AG09319 (cell line): ENCODE results near the gene FUCA2.

ENCODE experiments used
- DNase-seq: peaks from one replicate; pipeline ENCODE4 v3.0.0-alpha.2; 2010; ENCODE audit warnings: low read depth; ENCODE audit errors: extremely low read depth
- TF ChIP-seq, protein P1 (sequence below): IDR thresholded peaks from 2 replicates; pipeline ENCODE4 v1.5.1; 2011; ENCODE audit warnings: low read depth, mild to moderate bottlenecking, inconsistent platforms, low read length, moderate library complexity

Gene FUCA2

DNA sequence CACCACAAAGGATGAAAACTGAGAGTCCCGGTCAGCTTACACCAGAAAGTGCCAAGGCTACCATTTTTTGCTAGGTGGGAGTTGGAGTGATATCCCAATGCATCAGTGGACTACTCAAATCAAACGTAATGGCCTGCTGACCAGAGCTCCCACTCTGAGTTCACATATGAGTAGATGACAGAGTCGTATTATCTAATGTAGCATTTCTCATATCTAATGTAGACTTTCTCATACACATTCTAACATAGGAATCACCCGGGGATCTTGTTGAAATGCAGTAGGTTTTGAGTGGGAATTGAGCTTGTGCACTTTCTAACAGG lies 38.4 kb upstream of the FUCA2 start:
- no peak for DNase-seq
- TF ChIP-seq, protein P1, sequence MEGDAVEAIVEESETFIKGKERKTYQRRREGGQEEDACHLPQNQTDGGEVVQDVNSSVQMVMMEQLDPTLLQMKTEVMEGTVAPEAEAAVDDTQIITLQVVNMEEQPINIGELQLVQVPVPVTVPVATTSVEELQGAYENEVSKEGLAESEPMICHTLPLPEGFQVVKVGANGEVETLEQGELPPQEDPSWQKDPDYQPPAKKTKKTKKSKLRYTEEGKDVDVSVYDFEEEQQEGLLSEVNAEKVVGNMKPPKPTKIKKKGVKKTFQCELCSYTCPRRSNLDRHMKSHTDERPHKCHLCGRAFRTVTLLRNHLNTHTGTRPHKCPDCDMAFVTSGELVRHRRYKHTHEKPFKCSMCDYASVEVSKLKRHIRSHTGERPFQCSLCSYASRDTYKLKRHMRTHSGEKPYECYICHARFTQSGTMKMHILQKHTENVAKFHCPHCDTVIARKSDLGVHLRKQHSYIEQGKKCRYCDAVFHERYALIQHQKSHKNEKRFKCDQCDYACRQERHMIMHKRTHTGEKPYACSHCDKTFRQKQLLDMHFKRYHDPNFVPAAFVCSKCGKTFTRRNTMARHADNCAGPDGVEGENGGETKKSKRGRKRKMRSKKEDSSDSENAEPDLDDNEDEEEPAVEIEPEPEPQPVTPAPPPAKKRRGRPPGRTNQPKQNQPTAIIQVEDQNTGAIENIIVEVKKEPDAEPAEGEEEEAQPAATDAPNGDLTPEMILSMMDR, result no peak

DNA sequence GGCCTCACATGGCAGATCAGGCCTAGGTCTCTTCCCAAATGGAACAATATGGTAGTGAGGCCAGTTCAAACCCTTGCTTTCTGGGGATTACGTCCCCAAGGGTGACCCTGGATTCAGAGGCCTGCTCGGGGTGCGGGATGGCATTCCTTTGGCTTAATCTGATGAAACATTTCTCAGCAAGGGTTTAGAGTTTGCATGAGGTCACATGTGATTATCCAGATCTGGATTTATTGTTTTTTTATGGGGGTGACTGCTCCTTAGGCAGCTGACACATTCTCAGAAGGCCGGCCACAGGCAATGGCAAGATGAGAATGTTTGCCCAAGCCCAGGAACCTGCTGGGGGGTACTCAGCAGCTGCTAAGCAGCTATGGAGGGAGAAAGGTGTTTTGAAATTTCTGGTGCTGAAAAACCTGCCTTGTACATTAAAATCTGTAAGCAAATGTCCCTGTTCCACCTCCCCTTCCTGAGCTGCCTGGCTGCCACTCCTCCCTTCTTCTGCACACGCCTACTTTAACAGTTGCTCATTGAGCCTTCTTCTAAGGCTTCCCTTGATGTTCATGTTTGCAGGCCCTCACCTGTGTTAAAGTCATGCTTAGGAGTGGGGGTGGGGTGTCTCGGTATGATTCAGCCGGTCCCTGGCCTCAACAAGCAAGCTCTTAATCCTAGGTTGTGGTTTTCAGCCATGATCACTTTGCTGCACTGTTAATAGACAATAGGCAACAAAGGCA lies 37.9 kb upstream of the FUCA2 start:
- DNase-seq, result no peak
- TF ChIP-seq, protein P1, result no peak

DNA sequence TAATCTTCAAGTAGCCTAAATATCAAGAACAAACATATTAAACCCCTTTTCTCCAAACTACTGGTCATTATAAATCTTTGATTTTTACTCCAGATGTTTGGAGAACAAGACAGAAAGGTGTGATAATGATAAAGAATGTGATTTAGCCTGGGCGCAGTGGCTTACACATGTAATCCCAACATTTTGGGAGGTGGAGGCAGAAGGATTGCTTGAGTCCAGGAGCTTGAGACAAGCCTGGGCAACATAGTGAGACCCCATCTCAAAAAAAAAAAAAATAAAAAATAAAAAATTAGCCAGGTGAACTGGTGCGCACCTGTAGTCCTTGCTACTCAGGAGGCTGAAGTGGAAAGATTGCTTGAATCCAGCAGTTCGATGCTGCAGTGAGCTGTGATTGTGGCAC lies 35.1 kb upstream of the FUCA2 start:
- TF ChIP-seq, protein P1, result no peak
- no peak for DNase-seq

DNA sequence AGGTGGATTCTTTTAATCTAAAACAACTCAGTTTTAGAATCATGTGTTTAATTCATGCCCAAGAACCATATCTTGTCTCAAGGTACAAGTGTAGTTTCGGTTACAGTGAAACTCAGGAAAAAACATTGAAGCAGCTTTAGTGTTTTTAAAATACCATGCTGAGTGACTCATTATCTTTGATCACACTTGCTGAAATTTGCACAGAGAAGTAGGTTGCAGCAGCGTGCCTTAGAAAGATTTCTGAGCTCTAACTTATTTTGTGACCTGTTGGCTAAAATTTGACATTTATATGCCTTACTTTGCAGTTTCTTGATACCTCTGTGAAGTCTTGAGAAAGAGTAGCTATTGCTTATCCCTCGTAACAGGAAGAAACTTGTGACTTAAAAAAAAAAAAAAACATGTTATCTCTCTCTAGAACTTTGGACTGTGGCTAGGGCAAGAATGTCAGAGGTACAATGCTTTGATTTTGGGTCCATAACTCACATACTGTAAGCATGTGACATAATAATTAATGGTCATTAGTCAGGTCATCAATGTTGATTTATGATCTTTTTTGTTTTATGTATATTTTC lies 34.5 kb upstream of the FUCA2 start:
- no peak for DNase-seq
- TF ChIP-seq, protein P1, result no peak

DNA sequence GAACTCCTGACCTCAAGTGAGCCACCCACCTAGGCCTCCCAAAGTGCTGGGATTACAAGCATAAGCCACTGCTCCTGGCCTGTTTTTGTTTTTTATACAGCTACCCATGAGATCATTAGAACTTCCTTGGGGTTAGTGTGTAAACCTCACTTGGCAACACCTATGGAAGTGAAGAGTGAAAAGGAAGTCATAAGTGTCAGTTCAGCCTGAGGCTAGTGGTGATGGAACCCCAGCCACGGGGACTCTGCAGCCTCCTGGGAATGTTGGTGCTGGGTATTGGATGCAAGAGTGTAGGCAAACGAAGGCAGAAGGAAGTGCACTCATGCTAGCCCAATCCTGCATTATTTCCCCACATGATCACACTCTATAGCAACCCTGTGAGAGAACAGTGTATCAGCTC lies 33.6 kb upstream of the FUCA2 start:
- TF ChIP-seq, protein P1, result no peak
- no peak for DNase-seq

DNA sequence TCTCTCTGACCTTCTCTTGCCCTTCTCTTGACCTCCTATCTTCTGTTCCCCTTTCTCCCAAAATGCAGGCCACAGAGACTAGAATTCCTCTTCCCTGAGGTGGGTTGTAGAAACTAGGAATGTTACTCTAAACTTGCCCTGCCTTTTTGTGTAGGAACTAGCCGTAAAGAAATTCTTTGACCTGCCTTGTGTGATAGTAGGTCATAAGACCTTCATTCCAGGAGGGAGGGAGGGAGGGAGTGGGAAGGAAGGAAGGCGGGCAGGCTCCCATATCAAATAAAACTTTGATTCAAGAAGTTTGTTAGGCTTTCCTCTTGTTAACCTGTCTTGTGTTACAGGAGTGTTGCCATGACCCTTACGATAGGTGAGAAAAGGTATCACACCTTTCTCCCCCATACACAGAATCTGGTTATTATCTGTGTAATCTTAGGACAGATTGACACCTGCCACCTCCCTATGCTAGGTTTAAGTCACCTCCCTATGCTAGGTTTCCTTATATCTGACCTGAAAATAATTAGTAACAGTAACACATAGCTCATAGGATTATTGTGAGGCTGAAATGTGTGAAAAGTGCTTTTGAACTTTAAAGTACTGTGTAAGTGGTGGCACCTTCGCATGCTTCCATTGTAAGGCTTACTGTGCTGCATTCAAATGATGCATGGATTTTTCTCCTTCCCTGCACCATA lies 32.6 kb upstream of the FUCA2 start:
- no peak for DNase-seq
- TF ChIP-seq, protein P1, result no peak

DNA sequence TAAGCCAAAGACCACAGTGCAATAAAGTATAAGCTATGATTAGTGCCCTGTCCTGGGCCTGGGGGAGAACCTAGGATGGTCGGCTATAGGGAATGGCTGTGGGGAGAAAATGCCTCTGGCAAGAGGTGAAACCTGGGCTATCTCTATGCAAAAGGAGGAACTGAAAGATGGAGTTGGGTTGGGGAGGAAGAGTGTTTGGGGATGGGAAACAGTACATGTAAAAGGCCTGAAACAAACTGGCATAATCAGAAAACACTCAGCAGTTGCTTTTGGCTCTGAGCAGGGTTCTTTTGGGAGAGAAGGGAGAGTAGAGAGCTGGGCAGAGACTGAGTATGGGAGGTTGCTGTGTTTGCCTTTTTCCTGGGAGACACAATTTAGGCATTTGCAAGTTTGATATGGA lies 31.9 kb upstream of the FUCA2 start:
- TF ChIP-seq, protein P1, result no peak
- DNase-seq, result no peak
